Fibroblast of the aortic adventitia (primary cell): ENCODE measurements around the gene SREBF1. TPM values are rescaled to one million over a fixed set of nuclear protein-coding genes. Genes with fewer than 3 reads are reported as not detected.

ENCODE experiments used
- DNase-seq: peaks from one replicate; pipeline ENCODE4 v3.0.0-alpha.2; 2010; ENCODE audit warnings: low read depth
- H3K4me3 ChIP-seq: 2 replicates; pipeline ENCODE4 v1.5.1; 2011; ENCODE audit warnings: low read depth, mild to moderate bottlenecking, control low read depth, low read length, moderate library complexity
- total RNA-seq: library from RNA; depleted of rRNA; stranded (reverse); fragments of >200 nt; gene quantifications from 2 replicates; pipeline ENCODE4 v1.2.3, GENCODE V29; 2012; ENCODE audit warnings: low replicate concordance
- TF ChIP-seq, protein P1 (sequence below): IDR thresholded peaks from 2 replicates; pipeline ENCODE4 v1.5.1; 2011; ENCODE audit warnings: mild to moderate bottlenecking, low read length, control low read depth, inconsistent platforms; ENCODE audit not compliant: insufficient read depth

Gene SREBF1
- total RNA-seq, 1 donor, result 48.7 TPM

DNA sequence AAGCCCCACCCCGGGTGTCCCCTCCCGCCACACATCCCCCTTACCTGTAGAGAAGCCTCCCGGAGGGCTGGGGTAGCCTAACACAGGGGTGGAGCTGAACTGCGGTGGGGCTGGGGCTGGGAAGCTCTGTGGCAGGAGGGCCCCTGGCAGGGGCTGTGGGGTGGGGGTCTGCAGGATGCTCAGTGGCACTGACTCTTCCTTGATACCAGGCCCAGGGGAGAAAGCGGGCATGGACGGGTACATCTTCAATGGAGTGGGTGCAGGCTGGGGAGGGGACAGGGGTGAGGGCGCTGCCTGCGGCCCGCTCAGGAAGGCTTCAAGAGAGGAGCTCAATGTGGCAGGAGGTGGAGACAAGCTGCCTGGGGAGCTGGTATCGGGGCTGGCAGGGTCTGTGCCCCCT, 16.7 kb downstream of the SREBF1 start:
- DNase-seq, result no peak
- TF ChIP-seq, protein P1, sequence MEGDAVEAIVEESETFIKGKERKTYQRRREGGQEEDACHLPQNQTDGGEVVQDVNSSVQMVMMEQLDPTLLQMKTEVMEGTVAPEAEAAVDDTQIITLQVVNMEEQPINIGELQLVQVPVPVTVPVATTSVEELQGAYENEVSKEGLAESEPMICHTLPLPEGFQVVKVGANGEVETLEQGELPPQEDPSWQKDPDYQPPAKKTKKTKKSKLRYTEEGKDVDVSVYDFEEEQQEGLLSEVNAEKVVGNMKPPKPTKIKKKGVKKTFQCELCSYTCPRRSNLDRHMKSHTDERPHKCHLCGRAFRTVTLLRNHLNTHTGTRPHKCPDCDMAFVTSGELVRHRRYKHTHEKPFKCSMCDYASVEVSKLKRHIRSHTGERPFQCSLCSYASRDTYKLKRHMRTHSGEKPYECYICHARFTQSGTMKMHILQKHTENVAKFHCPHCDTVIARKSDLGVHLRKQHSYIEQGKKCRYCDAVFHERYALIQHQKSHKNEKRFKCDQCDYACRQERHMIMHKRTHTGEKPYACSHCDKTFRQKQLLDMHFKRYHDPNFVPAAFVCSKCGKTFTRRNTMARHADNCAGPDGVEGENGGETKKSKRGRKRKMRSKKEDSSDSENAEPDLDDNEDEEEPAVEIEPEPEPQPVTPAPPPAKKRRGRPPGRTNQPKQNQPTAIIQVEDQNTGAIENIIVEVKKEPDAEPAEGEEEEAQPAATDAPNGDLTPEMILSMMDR, result no peak
- H3K4me3 ChIP-seq, result no peak overlapping the region

DNA sequence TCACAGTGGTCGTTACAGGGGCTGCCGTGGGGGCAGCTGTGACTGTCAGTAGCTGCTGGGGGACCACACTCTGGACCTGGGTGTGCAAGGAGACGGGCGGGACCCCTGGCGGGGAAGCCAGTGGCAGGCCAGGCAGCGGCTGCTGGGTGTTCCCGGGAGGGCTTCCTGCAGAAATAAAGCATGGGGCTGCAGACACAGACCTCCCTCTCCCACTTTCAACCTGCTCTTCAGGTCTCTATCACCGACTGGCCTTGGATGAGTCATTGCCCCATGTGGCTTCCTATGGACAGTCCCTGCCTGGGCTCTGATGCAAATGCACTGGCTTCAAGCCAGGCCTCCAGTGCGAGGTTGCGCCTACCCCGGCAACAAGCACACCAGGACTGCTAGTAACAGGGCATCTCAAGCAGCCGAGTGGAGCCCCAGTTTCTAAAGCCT, 17.2 kb downstream of the SREBF1 start:
- no peak overlapping the region for H3K4me3 ChIP-seq
- TF ChIP-seq, protein P1, result no peak
- DNase-seq, result peak; percentile 81

DNA sequence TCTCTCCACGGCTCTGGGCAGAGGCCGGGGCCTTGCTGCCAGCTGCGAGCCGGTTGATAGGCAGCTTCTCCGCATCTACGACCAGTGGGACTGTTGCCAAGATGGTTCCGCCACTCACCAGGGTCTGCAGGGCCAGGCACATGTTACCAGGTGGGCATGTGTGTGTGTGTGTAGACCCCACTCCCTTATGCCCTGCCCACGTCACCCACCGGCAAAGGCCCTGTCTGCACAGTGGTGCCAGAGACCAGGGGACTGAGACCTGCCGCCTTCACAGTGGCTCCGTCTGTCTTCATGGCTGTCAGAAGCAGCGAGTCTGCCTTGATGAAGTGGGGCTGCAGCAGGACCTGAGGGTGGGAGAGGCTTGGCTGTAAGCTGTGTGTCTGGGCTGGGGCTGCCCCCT, 17.7 kb downstream of the SREBF1 start:
- DNase-seq, result no peak
- TF ChIP-seq, protein P1, result no peak
- no peak overlapping the region for H3K4me3 ChIP-seq

DNA sequence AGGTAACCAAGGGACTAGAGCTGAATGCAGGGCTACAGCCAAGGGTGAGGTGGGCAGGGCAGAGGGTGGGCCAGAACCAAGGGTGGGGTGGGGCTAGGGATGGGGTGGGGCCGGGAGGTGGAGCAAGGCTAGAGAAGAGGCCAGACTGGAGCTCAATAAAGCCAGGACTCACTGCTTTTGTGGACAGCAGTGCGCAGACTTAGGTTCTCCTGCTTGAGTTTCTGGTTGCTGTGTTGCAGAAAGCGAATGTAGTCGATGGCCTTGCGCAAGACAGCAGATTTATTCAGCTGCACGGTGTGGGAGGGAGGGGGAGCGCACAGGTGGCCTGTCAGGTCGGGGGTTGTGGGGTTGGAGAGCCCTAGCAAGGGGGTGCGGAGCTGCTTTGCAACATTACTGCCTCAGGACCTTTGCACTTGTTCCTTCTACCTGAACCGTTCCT, 18.7 kb downstream of the SREBF1 start:
- TF ChIP-seq, protein P1, result no peak
- peak; percentile 54 for DNase-seq

DNA sequence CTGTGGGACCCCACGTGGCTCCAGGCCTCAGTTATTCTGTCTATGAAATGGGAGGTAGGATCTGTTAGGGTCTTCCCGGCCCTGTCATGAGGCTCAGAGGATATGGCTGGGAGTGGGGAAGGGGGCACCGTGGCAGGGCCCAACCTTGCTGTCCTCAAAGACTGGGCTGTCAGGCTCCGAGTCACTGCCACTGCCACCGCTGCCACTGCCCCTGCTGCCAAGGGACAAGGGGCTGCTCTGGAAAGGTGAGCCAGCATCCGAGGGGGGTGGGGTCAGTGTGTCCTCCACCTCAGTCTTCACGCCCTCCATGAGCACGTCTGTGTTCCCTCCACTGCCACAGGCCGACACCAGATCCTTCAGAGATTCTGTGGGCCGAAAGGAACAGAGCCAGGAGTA, 19.2 kb downstream of the SREBF1 start:
- no peak for DNase-seq
- H3K4me3 ChIP-seq, result no peak overlapping the region
- TF ChIP-seq, protein P1, result no peak

More for the DNA sequence above, 18.7 kb downstream of the SREBF1 start:
- H3K4me3 ChIP-seq, result no peak overlapping the region

DNA sequence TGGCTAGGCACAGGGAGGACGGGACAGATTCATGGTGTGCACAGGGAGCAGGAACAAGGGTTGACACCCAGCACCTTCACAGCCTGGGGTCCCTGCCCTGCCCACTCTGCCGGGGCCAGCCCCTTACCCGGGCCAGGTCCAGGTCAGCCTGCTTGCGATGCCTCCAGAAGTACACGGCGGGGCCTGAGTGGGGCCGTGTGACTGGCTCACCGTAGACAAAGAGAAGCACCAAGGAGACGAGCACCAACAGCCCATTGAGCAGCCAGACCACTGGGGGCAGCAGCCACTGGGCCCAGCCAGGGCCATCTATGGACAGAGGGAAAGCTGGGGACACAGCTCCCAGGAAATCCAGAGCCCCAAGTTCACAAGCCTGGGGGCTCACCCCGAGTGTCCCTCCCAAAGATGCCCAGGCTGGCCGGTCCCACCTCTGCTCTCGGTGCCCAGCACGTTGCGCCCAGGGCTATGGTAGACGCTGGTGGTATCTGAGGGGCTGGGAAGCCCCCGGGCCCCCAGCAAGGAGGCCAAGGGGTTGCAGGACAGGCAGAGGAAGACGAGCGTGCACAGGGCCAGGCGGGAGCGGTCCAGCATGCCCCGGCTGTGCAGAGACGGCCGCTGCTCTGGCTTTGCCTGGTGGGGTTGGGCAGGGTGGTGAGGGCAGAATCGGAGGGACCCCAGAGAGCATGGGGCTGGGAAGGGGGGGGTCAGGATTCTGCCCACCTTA, 19.8 kb downstream of the SREBF1 start:
- no peak overlapping the region for H3K4me3 ChIP-seq
- no peak for DNase-seq
- TF ChIP-seq, protein P1, result no peak
